Measurements from ENCODE around the gene PRAMEF18.
"Not testable (repeated sequence)": the region's sequence is repeated elsewhere in the genome, so short reads cannot be mapped to it uniquely, and the experiment has no call there.

The PRAMEF18 gene, protein sequence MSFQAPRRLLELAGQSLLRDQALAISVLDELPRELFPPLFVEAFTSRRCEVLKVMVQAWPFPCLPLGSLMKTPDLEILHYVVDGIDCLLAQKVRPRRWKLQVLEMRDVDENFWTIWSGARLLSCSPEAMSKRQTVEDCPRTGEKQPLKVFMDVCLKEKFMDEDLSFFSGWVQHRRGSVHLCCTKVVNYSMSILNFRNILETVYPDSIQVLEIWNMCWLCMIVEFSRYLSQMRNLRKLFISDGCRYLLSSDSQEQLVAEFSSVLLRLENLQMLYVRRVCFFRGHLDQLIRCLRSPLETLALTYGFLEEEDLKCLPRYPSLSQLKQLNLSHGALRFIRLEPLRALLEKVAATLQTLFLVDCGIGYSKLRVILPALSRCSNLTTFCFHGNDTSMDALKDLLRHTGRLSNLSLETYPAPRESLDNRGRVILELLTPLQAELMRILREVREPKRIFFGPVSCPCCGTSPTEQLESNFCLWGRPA

DNA sequence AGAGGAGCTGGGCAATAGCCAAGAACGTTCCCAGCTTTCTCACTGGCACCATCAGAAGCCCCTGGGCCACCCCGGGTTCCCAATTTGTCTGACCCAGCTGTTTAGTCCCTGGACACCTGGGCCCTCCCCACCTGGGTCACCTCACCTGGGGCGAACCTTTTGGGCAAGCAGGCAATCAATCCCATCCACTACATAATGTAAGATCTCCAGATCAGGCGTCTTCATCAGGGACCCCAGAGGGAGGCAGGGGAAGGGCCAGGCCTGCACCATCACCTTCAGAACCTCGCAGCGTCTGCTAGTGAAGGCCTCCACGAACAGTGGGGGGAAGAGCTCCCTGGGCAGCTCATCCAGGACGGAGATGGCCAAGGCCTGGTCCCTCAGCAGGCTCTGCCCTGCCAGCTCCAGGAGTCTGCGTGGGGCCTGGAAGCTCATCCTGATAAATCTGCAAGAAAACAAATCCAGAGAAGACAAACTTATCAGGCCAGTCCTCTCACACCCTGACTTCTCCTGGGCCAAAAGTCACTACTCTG lies at the start of gene PRAMEF18:
Gene PRAMEF18, minus strand, starts transcription at position 480 of the 530 bp plus-strand sequence. Its CDS starts 48 bp downstream, at position 432.
- not testable (repeated sequence) for DNase-seq (ENCODE audit: insufficient read length, low spot score); FAIRE-seq

DNA sequence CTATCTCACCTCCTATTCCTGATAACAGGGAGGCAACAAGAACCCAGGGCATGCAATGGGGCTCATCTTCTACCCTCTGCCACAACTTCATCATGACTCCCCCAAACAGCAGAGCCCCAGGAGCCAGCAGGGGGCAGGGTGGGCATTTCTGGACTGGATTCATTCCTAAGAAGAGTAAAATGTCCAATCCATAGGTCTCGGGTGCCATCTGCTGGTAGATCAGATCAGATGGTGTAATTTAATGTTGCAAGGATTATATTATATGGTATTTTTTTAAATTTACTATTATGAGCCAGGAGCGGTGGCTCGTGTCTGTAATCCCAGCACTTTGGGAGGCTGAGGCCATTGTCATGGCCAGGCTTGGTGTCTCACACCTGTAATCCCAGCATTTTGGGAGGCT lies 39.2 kb upstream of the PRAMEF18 start:
- not testable (repeated sequence) for DNase-seq (ENCODE audit: insufficient read length, low spot score); FAIRE-seq

DNA sequence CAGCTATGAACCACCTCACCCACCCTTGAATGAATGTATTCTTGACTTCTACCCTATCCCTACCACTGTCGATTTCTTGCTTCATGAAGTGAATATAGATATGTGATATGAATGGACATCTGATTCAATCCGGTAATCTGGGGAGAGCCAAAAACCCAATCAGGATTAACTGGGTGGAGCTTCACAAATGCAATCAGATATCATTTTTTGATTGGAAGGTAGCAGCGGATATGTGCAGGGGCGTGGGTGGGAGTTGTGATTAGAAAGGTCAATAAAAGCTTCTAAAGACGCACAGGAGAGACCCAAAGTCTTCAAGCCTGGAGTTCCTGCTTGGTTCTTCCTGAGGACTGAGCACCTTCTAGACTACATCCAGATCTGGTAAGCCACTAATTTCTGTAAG lies 27.9 kb upstream of the PRAMEF18 start, which contains the start of gene PRAMEF5:
Gene PRAMEF5, plus strand, starts transcription at position 301 of the 400 bp plus-strand sequence. CDS start 5,071 bp downstream, outside the sequence.
- DNase-seq (ENCODE audit: insufficient read length, low spot score); FAIRE-seq: not testable (repeated sequence)

DNA sequence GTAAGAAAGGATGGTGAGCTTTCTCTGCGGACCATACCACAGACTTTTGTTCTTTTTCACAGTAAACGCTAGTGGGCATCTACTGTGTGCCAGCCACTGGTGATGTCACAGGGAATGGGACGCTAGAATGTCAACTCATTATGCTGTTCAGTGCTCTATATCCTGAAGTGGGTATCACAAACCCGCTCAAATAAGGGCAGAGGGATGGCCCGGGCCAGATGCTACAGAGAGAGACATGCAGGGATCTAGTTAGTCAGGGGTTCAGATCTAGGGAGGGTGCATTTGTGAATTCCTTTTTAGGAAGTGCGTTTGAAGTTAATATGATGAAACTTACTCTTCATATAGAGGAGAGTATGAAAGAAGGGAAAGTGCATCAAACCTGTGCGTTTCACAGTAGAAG lies 21.2 kb upstream of the PRAMEF18 start:
- not testable (repeated sequence) for DNase-seq (ENCODE audit: insufficient read length, low spot score); FAIRE-seq

DNA sequence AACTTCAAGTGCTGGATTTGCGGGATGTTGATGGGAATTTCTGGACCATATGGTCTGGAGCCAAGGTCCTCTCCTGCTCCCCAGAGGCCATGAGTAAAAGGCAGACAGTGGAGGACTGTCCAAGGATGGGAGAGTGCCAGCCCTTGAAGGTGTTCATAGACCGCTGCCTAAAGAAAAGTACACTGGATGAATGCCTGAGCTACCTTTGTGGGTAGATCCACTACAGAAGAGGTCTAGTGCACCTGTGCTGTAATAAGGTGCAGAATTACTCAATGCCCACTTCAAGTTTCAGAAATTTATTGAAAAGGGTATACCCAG lies 20.6 kb upstream of the PRAMEF18 start:
- not testable (repeated sequence) for DNase-seq (ENCODE audit: insufficient read length, low spot score); FAIRE-seq

DNA sequence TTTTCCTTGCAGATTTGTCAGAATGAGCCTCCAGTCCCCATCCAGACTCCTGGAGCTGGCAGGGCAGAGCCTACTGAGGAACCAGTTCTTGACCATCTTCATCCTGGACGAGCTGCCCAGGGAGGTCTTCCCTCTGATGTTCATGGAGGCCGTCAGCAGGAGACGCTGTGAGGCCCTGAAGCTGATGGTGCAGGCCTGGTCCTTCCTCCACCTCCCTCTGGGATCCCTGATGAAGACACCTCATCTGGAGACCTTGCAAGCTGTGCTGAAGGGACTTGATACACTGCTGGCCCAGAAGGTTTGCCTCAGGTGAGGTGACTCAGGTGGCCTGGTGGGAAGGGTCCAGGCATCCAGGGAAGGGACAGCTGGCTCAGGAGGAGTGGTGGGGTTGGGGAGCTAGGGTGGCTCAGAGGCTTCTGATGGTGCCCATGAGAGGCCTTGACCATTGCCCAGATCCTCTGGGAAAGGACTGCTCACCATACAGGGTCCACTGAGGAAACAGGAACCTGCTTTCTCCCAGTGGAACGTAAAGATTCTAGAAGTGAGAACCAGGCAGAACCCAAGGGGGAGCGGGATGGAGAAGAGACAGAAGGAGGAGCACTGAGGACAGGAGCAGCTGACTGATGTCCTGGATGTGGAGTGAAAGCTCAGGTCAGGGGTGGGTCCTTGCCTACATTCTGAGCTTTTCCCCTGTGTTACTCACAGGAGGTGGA lies 20.0 kb upstream of the PRAMEF18 start:
- not testable (repeated sequence) for DNase-seq (ENCODE audit: insufficient read length, low spot score); FAIRE-seq

DNA sequence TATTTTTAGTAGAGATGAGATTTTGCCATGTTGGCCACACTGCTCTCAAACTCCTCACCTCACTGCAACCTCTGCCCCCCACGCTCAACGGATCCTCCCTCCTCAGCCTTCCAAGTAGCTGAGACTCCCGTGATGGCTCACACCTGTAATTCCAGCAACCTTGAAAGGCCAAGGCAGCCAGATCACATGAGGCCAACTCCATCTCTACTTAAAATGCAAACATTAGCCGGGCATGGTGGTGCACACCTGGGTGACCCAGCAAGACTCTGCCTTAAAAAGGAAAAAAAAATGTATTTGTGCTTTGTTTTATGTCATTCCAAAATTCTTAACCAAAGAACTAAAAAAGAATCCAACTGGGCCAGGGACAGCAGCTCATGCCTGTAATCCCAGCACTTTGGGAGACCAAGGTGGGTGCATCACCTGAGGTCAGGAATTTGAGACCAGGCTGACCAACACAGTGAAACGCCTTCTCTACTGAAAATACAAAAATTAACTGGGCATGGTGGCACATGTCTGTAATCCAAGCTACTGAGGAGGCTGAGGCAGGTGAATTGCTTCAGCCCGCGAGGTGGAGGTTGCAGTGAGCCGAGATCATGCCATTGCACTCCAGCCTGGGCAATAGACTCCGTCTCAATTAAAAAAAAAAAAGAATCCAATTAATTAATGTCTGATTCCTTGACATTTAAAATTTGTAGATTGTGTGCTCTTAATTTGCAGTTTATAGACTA lies 17.7 kb upstream of the PRAMEF18 start:
- DNase-seq (ENCODE audit: insufficient read length, low spot score); FAIRE-seq: not testable (repeated sequence)

DNA sequence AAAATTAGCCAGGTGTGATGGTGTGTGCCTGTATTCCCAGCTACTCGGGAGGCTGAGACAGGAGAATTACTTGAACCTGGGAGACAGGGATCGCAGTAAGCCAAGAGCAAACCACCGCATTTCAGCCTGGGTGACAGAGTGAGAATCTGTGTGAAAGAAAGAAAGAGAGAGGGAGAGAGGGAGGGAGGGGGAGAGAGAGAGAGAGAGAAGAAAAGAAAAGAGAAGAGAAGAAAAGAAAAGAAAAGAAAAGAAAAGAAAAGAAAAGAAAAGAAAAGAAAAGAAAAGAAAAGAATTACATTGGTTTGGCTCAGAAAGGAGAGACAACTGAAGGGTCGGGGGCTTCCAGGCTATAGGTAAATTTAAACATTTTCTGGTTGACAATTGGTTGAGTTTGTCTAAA lies 13.7 kb upstream of the PRAMEF18 start:
- FAIRE-seq; DNase-seq (ENCODE audit: insufficient read length, low spot score): not testable (repeated sequence)

DNA sequence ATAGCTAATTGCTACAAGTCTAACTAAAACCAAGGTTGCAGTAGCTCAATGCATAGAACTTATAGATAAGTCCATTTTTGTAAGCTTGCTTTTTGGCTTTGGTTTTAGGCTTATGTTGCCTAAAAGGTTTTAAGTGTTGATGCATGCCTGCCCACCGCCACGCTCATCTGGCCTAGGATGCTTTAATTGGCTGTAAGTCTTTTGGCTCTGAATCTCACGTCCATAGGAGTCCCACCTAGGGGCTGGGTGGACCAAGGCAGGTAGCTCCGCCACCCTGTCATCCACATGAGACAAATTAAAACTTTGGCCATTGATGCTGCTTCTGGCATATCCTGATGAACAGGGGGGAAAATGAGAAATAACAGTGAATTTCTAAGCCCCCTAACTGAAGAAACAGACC lies 11.6 kb upstream of the PRAMEF18 start:
- not testable (repeated sequence) for FAIRE-seq; DNase-seq (ENCODE audit: insufficient read length, low spot score)

DNA sequence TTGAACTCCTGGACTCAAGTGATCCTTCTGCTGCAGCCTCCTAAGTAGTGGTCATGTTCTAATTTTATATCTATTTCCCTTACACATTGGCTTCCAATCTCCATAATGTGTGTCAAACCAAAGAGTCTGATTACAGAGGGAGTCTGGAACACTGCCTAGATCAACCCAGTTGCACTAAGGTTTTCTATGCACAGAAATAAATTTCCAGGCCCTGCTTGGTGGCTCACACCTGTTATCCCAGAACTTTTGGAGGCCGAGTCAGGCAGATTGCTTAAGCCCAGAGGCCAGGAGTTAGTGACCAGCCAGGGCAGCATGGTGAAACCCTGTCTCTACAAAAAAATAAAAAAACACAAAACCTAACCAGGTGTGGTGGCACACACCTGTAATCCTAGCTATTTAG lies 8.1 kb upstream of the PRAMEF18 start:
- DNase-seq (ENCODE audit: insufficient read length, low spot score); FAIRE-seq: not testable (repeated sequence)

DNA sequence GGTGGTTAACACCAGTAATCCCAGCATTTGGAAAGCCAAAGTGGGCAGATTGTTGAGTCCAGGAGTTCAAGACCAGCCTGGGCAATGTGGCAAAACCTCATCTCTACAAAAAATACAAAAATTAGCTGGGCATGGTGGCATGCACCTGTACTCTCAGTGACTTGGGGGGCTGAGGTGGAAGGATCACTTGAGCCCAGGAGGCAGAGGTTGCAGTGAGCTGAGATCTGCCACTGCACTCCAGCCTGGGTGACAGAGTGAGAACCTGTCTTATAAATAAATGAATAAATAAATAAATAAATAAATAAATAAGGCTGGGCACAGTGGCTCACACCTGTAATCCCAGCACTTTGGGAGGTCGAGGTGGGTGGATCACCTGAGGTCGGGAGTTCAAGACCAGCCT lies 6.1 kb upstream of the PRAMEF18 start:
- not testable (repeated sequence) for DNase-seq (ENCODE audit: insufficient read length, low spot score); FAIRE-seq

DNA sequence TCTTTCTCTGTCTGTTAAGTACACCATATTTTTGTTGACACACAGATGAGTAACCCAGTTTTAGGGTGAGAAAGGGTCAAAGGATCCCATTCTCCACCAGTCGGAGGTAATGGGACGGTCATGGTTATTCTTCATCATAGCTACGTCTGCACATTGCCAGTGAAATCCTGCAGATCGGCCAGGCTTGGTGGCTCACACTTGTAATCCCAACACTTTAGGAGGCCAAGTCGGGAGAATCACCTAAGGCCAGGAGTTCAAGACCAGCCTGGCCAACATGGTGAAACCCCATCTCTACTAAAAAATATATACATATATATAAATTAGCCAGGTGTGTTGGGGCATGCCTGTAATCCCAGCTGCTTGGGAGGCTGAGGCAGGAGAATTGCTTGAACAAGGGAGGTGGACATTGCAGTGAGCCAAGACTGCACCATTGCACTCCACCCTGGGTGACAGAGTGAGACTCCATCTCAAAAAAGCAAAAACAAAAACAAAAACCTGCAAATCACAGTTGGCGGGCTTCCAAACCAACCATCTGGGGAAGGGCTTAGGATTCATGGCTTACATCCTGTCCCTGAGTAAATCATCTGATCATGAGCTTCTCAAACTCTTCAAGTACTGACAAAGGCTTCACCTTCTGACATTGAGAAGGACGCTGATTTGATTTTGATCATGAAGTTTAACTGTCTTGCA lies 5.3 kb upstream of the PRAMEF18 start:
- not testable (repeated sequence) for FAIRE-seq; DNase-seq (ENCODE audit: insufficient read length, low spot score)

DNA sequence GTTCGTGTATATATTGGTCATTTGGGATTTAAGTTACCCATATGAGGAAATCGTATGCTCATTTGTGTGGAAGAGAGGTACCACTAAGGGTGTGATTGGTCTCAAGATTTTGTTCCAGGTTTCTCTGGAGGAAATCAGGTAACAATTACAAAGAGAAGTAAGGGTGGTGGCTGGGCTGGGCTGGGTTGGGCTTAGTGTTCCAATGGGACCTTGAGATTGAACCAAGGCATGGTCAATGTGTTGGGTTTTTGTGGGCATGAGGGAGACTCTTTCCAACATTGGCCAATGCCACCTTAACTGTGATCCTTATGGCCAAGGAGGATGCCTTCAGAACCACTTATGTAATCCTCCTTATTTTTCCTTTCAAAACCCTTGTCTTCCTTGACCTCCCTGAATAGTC lies 4.6 kb upstream of the PRAMEF18 start:
- not testable (repeated sequence) for DNase-seq (ENCODE audit: insufficient read length, low spot score); FAIRE-seq

DNA sequence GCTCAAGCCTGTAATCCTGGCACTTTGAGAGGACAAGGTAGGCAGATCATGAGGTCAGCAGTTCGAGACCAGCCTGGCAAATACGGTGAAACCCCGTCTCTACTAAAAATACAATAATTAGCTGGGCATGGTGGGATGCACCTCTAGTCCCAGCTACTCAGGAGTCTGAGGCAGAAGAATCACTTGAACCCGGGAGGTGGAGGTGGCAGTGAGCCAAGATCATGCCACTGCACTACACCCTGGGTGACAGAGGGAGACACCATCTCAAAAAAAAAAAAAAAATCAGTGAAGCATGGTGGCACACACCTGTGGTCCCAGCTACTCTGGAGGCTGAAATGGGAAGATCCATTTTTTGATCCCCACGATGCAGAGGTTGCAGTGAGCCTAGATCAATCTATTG lies 4.1 kb upstream of the PRAMEF18 start:
- FAIRE-seq; DNase-seq (ENCODE audit: insufficient read length, low spot score): not testable (repeated sequence)

DNA sequence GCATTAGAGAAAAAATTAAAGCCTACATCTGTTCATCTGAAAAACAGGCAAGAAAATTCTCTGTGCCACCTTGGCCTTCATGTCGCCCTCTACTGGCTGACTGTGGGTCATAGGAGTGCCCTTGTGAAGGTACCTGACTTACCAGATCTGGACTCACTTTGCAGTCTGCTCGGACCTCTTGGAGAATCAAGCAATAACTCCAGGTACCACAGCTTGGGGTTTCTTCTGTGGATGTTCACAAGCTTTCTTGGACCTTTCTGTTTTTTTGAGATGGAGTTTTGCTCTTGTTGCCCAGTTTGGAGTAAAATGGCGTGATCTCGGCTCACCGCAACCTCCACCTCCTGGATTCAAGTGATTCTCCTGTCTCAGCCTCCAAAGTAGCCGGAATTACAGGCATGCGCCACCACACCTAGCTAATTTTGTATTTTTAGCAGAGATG lies 2.4 kb upstream of the PRAMEF18 start:
- DNase-seq (ENCODE audit: insufficient read length, low spot score) (no peak), FAIRE-seq (no peak)

DNA sequence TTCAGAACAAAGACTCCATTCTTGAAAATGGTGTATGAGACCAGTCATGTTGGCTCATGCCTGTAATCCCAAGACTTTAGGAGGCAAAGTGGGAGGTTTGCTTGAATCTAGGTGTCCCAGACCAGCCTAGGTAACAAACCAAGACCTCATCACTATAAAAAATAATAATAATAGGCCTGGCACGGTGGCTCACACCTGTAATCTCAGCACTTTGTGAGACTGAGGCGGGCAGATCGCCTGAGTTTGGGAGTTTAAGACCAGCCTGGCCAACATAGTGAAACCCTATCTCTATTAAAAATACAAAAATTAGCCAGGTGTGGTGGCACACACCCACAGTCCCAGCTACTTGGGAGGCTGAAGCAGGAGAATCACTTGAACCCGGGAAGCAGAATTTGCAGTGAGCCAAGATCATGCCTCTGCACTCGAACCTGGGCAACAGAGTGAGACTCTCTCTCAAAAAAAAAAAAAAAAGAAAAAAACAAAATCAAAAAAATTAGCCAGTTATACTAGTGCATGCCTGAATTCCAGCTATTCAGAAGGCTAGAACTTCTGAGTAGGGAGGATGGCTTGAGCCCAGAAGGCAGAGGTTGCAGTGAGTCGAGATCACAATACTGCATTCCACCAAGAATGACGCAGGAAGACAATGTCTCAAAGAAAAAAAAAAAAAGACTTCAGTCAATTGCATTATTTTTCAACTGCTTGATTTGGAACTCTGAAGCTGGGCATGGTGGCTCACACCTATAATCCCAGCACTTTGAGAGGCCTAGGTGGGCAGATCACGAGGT lies 1.5 kb upstream of the PRAMEF18 start:
- not testable (repeated sequence) for FAIRE-seq; DNase-seq (ENCODE audit: insufficient read length, low spot score)

DNA sequence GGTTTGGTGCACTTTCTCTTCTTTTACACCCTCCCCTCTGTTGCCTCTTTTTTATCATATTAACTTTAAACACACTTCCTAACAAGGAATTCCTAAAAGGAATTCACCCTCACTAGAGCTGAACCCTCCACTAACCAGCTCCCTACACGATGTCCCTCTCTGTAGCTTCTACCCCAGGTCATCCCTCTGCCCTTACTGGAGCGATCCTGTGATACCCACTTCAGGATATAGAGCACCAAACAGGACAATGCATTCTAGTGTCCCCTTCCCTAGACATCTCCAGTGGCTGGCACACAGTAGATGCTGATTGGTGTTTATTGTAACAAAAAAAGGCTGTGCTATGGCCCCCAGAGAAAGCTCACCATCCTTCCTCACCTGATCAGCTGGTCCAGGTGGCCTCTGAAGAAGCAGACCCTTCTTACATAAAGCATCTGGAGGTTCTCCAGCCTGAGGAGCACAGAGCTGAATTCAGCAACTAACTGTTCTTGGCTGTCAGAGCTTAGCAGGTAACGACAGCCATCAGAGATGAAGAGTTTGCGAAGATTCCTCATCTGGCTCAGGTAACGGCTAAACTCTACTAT lies 1.4 kb downstream of the PRAMEF18 start:
- DNase-seq (ENCODE audit: insufficient read length, low spot score): no peak
- no peak for FAIRE-seq

DNA sequence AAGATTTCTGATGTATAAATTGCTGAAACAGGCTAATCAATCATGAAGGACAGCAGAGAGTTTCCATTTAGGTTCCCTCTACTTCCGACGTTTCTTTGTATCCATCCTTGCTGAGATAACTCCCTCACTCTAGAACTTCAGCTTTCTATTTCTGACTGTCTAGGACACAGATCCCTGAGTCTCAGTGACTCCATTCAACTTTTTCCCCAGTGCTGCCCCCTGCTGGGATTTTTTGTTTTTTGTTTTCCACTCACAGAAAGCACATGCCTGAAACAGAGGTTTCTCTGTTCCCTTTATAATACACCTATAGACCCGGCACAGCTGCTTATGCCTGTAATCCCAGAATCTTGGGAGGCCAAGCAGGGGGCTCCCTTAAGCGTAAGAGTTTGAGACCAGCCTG lies 3.2 kb downstream of the PRAMEF18 start:
- not testable (repeated sequence) for FAIRE-seq; DNase-seq (ENCODE audit: insufficient read length, low spot score)

DNA sequence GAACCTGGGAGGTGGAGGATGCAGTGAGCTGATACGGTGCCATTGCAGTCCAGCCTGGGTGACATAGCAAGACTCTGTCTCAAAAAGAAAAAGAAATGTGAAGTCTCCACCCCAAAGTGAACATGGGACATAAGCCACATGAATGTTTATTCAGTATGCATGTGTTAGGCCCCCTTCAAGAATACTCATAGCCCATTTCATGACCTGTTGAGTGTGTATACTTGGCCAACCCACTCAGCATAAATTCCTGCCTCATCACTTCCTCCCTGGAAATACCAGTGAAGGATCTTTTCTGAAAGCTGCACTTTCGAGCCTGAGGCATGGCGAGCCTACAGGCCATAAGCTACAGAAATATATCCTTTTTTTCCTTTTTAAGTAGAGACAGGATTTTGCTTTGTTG lies 6.8 kb downstream of the PRAMEF18 start:
- DNase-seq (ENCODE audit: insufficient read length, low spot score); FAIRE-seq: not testable (repeated sequence)
